H9 (cell line): ENCODE data around the gene FOXK1. TPM values are rescaled to one million over a fixed set of nuclear protein-coding genes. Genes with fewer than 3 reads are reported as not detected.
A peak's percentile ranks its signal among the peaks of the same experiment; 100 is the strongest.

Source experiments
- DNase-seq: peaks from one replicate; pipeline ENCODE4 v3.0.0-alpha.2; 2017
- H2AFZ ChIP-seq: one replicate; pipeline ENCODE4 v1.6.1; 2013; ENCODE audit warnings: mild to moderate bottlenecking, low read length, control low read depth, moderate library complexity
- H2AK5ac ChIP-seq: 2 replicates; pipeline ENCODE4 v1.6.1; 2013; ENCODE audit warnings: low read length, control low read depth, mixed read lengths; ENCODE audit not compliant: insufficient read length
- H2BK120ac ChIP-seq: one replicate; pipeline ENCODE4 v1.6.1; 2013; ENCODE audit warnings: low read depth, mild to moderate bottlenecking, low read length, control low read depth, inconsistent platforms; ENCODE audit not compliant: poor library complexity, severe bottlenecking
- H2BK12ac ChIP-seq: 2 replicates; pipeline ENCODE4 v1.6.1; 2013; ENCODE audit warnings: low read length, control low read depth, mixed read lengths, low read depth; ENCODE audit not compliant: insufficient read length
- H2BK15ac ChIP-seq: 2 replicates; pipeline ENCODE4 v1.6.1; 2013; ENCODE audit warnings: low read depth, low read length, control low read depth
- H2BK20ac ChIP-seq: one replicate; pipeline ENCODE4 v1.6.1; 2013; ENCODE audit warnings: low read depth, mild to moderate bottlenecking, low read length, control low read depth, inconsistent platforms; ENCODE audit not compliant: poor library complexity, severe bottlenecking
- H2BK5ac ChIP-seq: 2 replicates; pipeline ENCODE4 v1.6.1; 2013; ENCODE audit warnings: low read length, control low read depth, mixed read lengths; ENCODE audit not compliant: insufficient read length
- H3K14ac ChIP-seq: 2 replicates; pipeline ENCODE4 v1.6.1; 2013; ENCODE audit warnings: low read length, control low read depth; ENCODE audit not compliant: insufficient read depth
- H3K18ac ChIP-seq: 2 replicates; pipeline ENCODE4 v1.6.1; 2013; ENCODE audit warnings: low read depth, mild to moderate bottlenecking, mixed read lengths, low read length, control low read depth; ENCODE audit not compliant: insufficient read length
- H3K23ac ChIP-seq: 2 replicates; pipeline ENCODE4 v1.6.1; 2013; ENCODE audit warnings: low read length, control low read depth, mixed read lengths, low read depth; ENCODE audit not compliant: insufficient read length
- H3K23me2 ChIP-seq: 2 replicates; pipeline ENCODE4 v1.6.1; 2013; ENCODE audit warnings: low read depth, mild to moderate bottlenecking, mixed read lengths, low read length, control low read depth; ENCODE audit not compliant: insufficient read length, poor library complexity, severe bottlenecking
- H3K27ac ChIP-seq: 2 replicates; pipeline ENCODE4 v1.5.1; 2013; ENCODE audit warnings: low read length, control low read depth, mixed read lengths, low read depth; ENCODE audit not compliant: insufficient read length
- H3K27me3 ChIP-seq: 2 replicates; pipeline ENCODE4 v1.6.1; 2013; ENCODE audit warnings: low read length, control low read depth, inconsistent platforms; ENCODE audit not compliant: insufficient read depth
- H3K4ac ChIP-seq: 2 replicates; pipeline ENCODE4 v1.6.1; 2013; ENCODE audit warnings: low read depth, mild to moderate bottlenecking, control low read depth, inconsistent platforms, low read length, moderate library complexity
- H3K4me1 ChIP-seq: 2 replicates; pipeline ENCODE4 v1.6.1; 2013; ENCODE audit warnings: low read length, control low read depth, inconsistent platforms; ENCODE audit not compliant: insufficient read depth
- H3K4me2 ChIP-seq: 2 replicates; pipeline ENCODE4 v1.6.1; 2013; ENCODE audit warnings: low read length, control low read depth, mixed read lengths; ENCODE audit not compliant: insufficient read length, insufficient read depth
- H3K56ac ChIP-seq: 2 replicates; pipeline ENCODE4 v1.6.1; 2013; ENCODE audit warnings: low read depth, mild to moderate bottlenecking, mixed read lengths, low read length, control low read depth; ENCODE audit not compliant: insufficient read length
- H3K79me1 ChIP-seq: 2 replicates; pipeline ENCODE4 v1.6.1; 2013; ENCODE audit warnings: low read depth, mild to moderate bottlenecking, moderate library complexity, low read length, control low read depth, inconsistent platforms; ENCODE audit not compliant: insufficient read depth, poor library complexity, severe bottlenecking
- H3K79me2 ChIP-seq: 2 replicates; pipeline ENCODE4 v1.6.1; 2013; ENCODE audit warnings: low read length, control low read depth, inconsistent platforms; ENCODE audit not compliant: insufficient read depth
- H3K9ac ChIP-seq: 2 replicates; pipeline ENCODE4 v1.6.1; 2013; ENCODE audit warnings: low read length, control low read depth, mixed read lengths; ENCODE audit not compliant: insufficient read length; ENCODE audit errors: extremely low read depth
- H3K9me3 ChIP-seq: one replicate; pipeline ENCODE4 v1.6.1; 2013; ENCODE audit warnings: low read depth, low read length, inconsistent platforms; ENCODE audit not compliant: control insufficient read depth
- H3T11ph ChIP-seq: one replicate; pipeline ENCODE4 v1.6.1; 2013; ENCODE audit warnings: mild to moderate bottlenecking, low read length, control low read depth, inconsistent platforms
- H4K20me1 ChIP-seq: one replicate; pipeline ENCODE4 v1.6.1; 2013; ENCODE audit not compliant: control insufficient read depth, insufficient read length, insufficient read depth
- H4K5ac ChIP-seq: 2 replicates; pipeline ENCODE4 v1.6.1; 2013; ENCODE audit warnings: low read depth, mild to moderate bottlenecking, mixed read lengths, low read length, control low read depth; ENCODE audit not compliant: insufficient read length
- H4K8ac ChIP-seq: replicated peaks from 2 replicates; pipeline ENCODE4 v1.6.1; 2013; ENCODE audit warnings: low read length, control low read depth, mixed read lengths, low read depth; ENCODE audit not compliant: insufficient read length
- H4K91ac ChIP-seq: 2 replicates; pipeline ENCODE4 v1.6.1; 2013; ENCODE audit warnings: low read depth, mild to moderate bottlenecking, moderate library complexity, mixed read lengths, low read length, control low read depth; ENCODE audit not compliant: insufficient read length
- H3K27ac Mint-ChIP-seq, 3 experiments: 2 replicates in 2 of 3; 3 replicates in 1 of 3; pipeline ENCODE4 v1.8.0; 2020 to 2021; ENCODE audit warnings: mixed read lengths in 3 of 3, mild to moderate bottlenecking in 1 of 3, moderate library complexity in 1 of 3
- H3K27me3 Mint-ChIP-seq: 2 replicates; pipeline ENCODE4 v1.8.0; 2021; ENCODE audit warnings: low read depth, mild to moderate bottlenecking, moderate library complexity, mixed read lengths
- H3K36me3 Mint-ChIP-seq, 3 experiments: 2 replicates in 2 of 3; 3 replicates in 1 of 3; pipeline ENCODE4 v1.8.0; 2020 to 2021; ENCODE audit warnings: low read depth in 3 of 3, mixed read lengths in 3 of 3; ENCODE audit not compliant: insufficient read depth in 1 of 3
- H3K4me1 Mint-ChIP-seq, 2 experiments: 2 replicates each; pipeline ENCODE4 v1.8.0; 2020; ENCODE audit warnings: mixed read lengths in 2 of 2
- H3K4me3 Mint-ChIP-seq, 2 experiments: 2 replicates in 1 of 2; 3 replicates in 1 of 2; pipeline ENCODE4 v1.8.0; 2020 to 2021; ENCODE audit warnings: mild to moderate bottlenecking in 2 of 2, mixed read lengths in 2 of 2, moderate library complexity in 1 of 2
- H3K9me3 Mint-ChIP-seq, 2 experiments: 2 replicates in 1 of 2; 3 replicates in 1 of 2; pipeline ENCODE4 v1.8.0; 2020; ENCODE audit warnings: mild to moderate bottlenecking in 2 of 2, mixed read lengths in 2 of 2, moderate library complexity in 1 of 2
- WGBS: extraction: QIAGEN DNeasy Blood & Tissue Kit; methylation state at CpG from one replicate; pipeline ENCODE4 v1.1.7; 2013; ENCODE audit warnings: missing lambda C conversion rate, low lambda C conversion rate, mixed read lengths; ENCODE audit not compliant: insufficient read length; ENCODE audit errors: extremely low coverage; 5-methylcytosine and 5-hydroxymethylcytosine counted together
- total RNA-seq: library from RNA; stranded (reverse); gene quantifications from 2 replicates; pipeline ENCODE4 v1.2.1, GENCODE V29; 2021
- TF ChIP-seq, protein P1 (sequence below): fragments of 200-600 bp; sonication (generic); conservative IDR thresholded peaks from 3 replicates; pipeline ENCODE4 v1.8.0; 2021; ENCODE audit warnings: antibody characterized with exemption, mild to moderate bottlenecking

The FOXK1 gene
- total RNA-seq, 1 experiment from 2014 or later = 14.4 TPM

DNA sequence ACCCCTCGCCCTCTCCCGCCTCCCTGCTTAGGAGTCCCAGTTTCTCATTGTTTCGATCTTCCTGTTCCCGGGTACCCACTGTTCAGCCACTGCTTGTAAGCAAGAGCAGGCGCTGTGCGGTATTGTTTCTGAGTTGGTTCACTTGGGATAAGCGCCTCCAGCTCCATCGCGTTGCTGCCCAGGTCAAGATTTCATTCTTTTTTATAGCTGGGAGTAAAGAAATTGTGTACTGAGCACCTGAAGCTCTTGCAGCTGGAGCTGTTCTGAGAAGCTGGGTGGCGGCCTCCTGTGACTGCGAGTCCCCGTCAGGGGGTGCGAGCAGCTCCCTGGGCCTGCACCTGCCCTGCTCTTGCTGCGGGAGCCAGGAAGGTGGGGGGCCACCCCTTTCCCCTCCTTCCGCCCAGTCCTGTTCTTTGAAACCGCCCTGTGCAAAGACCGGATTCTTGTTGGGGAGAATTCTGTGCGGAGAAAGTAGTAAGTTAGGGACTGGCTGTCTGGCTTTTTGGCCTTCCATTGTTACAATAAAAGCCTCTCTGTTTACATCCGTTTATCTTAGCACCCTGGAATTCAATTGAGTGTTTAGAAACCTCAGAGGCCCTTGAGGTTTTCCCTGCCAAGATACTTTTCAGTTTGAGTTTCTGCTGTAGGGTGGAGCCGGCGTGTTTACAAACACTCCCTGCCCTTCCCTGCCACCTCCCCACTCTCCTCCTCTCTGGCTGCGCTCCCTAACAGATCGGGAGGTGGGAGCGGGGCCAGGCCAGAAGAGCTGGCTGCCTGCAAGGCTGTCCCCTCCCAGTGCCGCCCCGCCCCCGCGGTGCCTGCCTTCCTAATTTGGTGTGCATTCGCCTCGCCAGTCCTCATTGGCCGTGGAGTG, 62.5 kb downstream of the FOXK1 start:
- peaks cover 13 to 19% of the 10 kb centered on the region in 2 experiments for H3K4me1 Mint-ChIP-seq
- Histone ChIP-seq H3K4ac (no peak overlapping the region; the same call in 1 of the 2 replicates), H3K18ac (peak overlapping the region; percentile 72), H3K79me2 (no peaks in the 10 kb centered on the region), H3K79me1 (no peaks in the 10 kb centered on the region), H4K91ac (no peak overlapping the region), H3K14ac (peak overlapping the region; percentile 86), H3K27ac (no peak overlapping the region), H2AK5ac (no peak overlapping the region), H3K23ac (no peak overlapping the region), H2AFZ (no peak overlapping the region), H3K9me3 (no peaks in the 10 kb centered on the region), H4K8ac (no peak overlapping the region), H4K5ac (peak overlapping the region; percentile 54), H3K4me2 (peak overlapping the region; percentile 69), H2BK5ac (no peak overlapping the region), H2BK20ac (no peak overlapping the region), H3K27me3 (peaks cover 5% of the 10 kb centered on the region; the same call in 1 of the 2 replicates), H2BK120ac (peak overlapping the region; percentile 39), H2BK15ac (no peak overlapping the region), H3K4me1 (no peaks in the 10 kb centered on the region; the same call in 1 of the 2 replicates), H3K9ac (peak overlapping the region; percentile 20), H3K23me2 (peaks cover 9% of the 10 kb centered on the region), H3K56ac (no peak overlapping the region), H3T11ph (no peak overlapping the region), H2BK12ac (no peak overlapping the region), H4K20me1 (no peaks in the 10 kb centered on the region)
- peaks cover 61% of the 10 kb centered on the region for H3K27me3 Mint-ChIP-seq
- peak overlapping the region in 2 of 3 experiments; percentile 46 to 73; a peak in 1 of 7 replicates for H3K27ac Mint-ChIP-seq
- H3K36me3 Mint-ChIP-seq = peaks cover 20 to 38% (median 36%) of the 10 kb centered on the region in 3 experiments
- no peaks in the 10 kb centered on the region; a peak in 1 of 5 replicates for H3K9me3 Mint-ChIP-seq
- peak; percentile 98 for DNase-seq
- peak overlapping the region; percentile 42 to 72 for H3K4me3 Mint-ChIP-seq
- TF ChIP-seq, protein P1, sequence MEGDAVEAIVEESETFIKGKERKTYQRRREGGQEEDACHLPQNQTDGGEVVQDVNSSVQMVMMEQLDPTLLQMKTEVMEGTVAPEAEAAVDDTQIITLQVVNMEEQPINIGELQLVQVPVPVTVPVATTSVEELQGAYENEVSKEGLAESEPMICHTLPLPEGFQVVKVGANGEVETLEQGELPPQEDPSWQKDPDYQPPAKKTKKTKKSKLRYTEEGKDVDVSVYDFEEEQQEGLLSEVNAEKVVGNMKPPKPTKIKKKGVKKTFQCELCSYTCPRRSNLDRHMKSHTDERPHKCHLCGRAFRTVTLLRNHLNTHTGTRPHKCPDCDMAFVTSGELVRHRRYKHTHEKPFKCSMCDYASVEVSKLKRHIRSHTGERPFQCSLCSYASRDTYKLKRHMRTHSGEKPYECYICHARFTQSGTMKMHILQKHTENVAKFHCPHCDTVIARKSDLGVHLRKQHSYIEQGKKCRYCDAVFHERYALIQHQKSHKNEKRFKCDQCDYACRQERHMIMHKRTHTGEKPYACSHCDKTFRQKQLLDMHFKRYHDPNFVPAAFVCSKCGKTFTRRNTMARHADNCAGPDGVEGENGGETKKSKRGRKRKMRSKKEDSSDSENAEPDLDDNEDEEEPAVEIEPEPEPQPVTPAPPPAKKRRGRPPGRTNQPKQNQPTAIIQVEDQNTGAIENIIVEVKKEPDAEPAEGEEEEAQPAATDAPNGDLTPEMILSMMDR = no peak
- WGBS = no CpG with 5 or more reads among the region's 31 CpGs
